ENCODE measurements around the gene SDHAF1. TPM values are rescaled to one million over a fixed set of nuclear protein-coding genes. Genes with fewer than 3 reads are reported as not detected.
"Not testable (repeated sequence)": the region's sequence is repeated elsewhere in the genome, so short reads cannot be mapped to it uniquely, and the experiment has no call there.

SDHAF1 gene
- total RNA-seq, 1 experiment from 2014 or later: 16.0 TPM

GRCh38 chr19:35978832-35979365, 16.1 kb upstream of the SDHAF1 start:
- DNase-seq: no peak
- H3K9ac ChIP-seq (ENCODE audit: extremely low read depth, insufficient read length, low read length): no peak overlapping the region
- H2BK5ac ChIP-seq (ENCODE audit: insufficient read length, low read length): no peak overlapping the region
- no peaks in the 10 kb centered on the region for H3K9me3 ChIP-seq (ENCODE audit: control insufficient read depth, low read depth, low read length)
- Mint-ChIP-seq H3K27me3 (ENCODE audit: low read depth) (peaks cover 47% of the 10 kb centered on the region), H3K36me3 (ENCODE audit: insufficient read depth in 1 of 3, low read depth in 3 of 3) (no peaks in the 10 kb centered on the region), H3K4me1 (peaks cover 15 to 19% of the 10 kb centered on the region in 2 experiments), H3K9me3 (no peaks in the 10 kb centered on the region; a peak in 2 of 5 replicates), H3K4me3 (peak overlapping the region in 1 of 2 experiments; percentile 42; a peak in 2 of 5 replicates), H3K27ac (no peak overlapping the region)
- TF ChIP-seq CTCF (conservative IDR thresholded peaks at IDR 0.05): no peak
- H3K4me2 ChIP-seq (ENCODE audit: insufficient read depth, insufficient read length, low read length): no peak overlapping the region
- no peaks in the 10 kb centered on the region for H3K4me1 ChIP-seq (ENCODE audit: insufficient read depth, low read length)
- no peaks in the 10 kb centered on the region for H4K20me1 ChIP-seq (ENCODE audit: control insufficient read depth, insufficient read depth, insufficient read length)
- H3K79me2 ChIP-seq (ENCODE audit: insufficient read depth, low read length): no peaks in the 10 kb centered on the region
- no peaks in the 10 kb centered on the region for H3K27me3 ChIP-seq (ENCODE audit: insufficient read depth, low read length)
- no peak overlapping the region for H2BK20ac ChIP-seq (ENCODE audit: low read depth, low read length, poor library complexity, severe bottlenecking)
- H2BK15ac ChIP-seq (ENCODE audit: low read depth, low read length): no peak overlapping the region
- H3K23me2 ChIP-seq (ENCODE audit: insufficient read length, low read depth, low read length, poor library complexity, severe bottlenecking): no peaks in the 10 kb centered on the region
- no peak overlapping the region; the same call in 1 of the 2 replicates for H3K14ac ChIP-seq (ENCODE audit: insufficient read depth, low read length)
- H3K18ac ChIP-seq (ENCODE audit: insufficient read length, low read depth, low read length): no peak overlapping the region
- no peak overlapping the region for H3K23ac ChIP-seq (ENCODE audit: insufficient read length, low read depth, low read length)
- H2AFZ ChIP-seq (ENCODE audit: low read length): no peak overlapping the region
- H3K27ac ChIP-seq (ENCODE audit: insufficient read length, low read depth, low read length): no peak overlapping the region
- no peak overlapping the region for H4K5ac ChIP-seq (ENCODE audit: insufficient read length, low read depth, low read length)
- H2BK120ac ChIP-seq (ENCODE audit: low read depth, low read length, poor library complexity, severe bottlenecking): no peak overlapping the region
- no peak overlapping the region for H2BK12ac ChIP-seq (ENCODE audit: insufficient read length, low read depth, low read length)
- no peak overlapping the region for H3K56ac ChIP-seq (ENCODE audit: insufficient read length, low read depth, low read length)
- no peak overlapping the region for H3T11ph ChIP-seq (ENCODE audit: low read length)
- H3K4ac ChIP-seq (ENCODE audit: low read depth, low read length): no peak overlapping the region
- H3K79me1 ChIP-seq (ENCODE audit: insufficient read depth, low read depth, low read length, poor library complexity, severe bottlenecking): no peaks in the 10 kb centered on the region
- H4K8ac ChIP-seq (replicated peaks; ENCODE audit: insufficient read length, low read depth, low read length): no peak overlapping the region
- no peak overlapping the region for H2AK5ac ChIP-seq (ENCODE audit: insufficient read length, low read length)
- no peak overlapping the region for H4K91ac ChIP-seq (ENCODE audit: insufficient read length, low read depth, low read length)
- WGBS (ENCODE audit: extremely low coverage, insufficient read length, low lambda C conversion rate): no CpG with 5 or more reads among the region's 20 CpGs

DNA sequence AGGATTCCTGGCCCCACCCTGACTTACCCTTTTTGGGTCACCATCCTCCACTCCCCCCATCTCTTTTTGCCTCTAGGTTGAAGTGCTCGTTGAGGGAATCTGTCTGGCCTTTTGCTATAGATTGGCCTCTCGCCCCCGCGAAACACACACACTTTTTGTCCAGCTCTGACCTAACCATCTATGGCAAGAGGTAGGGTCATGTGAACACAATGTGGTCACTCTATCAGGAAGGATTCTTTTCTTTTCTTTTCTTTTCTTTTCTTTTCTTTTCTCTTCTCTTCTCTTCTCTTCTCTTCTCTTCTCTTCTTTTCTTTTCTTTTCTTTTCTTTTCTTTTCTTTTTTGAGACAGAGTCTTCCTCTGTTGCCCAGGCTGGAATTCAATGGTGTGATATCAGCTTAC, 14.0 kb upstream of the SDHAF1 start:
- not testable (repeated sequence) for H3K23ac ChIP-seq (ENCODE audit: insufficient read length, low read depth, low read length); H3K9me3 ChIP-seq (ENCODE audit: control insufficient read depth, low read depth, low read length); H2BK12ac ChIP-seq (ENCODE audit: insufficient read length, low read depth, low read length); H3K9ac ChIP-seq (ENCODE audit: extremely low read depth, insufficient read length, low read length); H3K23me2 ChIP-seq (ENCODE audit: insufficient read length, low read depth, low read length, poor library complexity, severe bottlenecking); H2BK20ac ChIP-seq (ENCODE audit: low read depth, low read length, poor library complexity, severe bottlenecking); H2AFZ ChIP-seq (ENCODE audit: low read length); H3K27me3 ChIP-seq (ENCODE audit: insufficient read depth, low read length); H2BK15ac ChIP-seq (ENCODE audit: low read depth, low read length); H3K79me2 ChIP-seq (ENCODE audit: insufficient read depth, low read length); H3K4ac ChIP-seq (ENCODE audit: low read depth, low read length); H3K9me3 Mint-ChIP-seq; H3T11ph ChIP-seq (ENCODE audit: low read length); H3K56ac ChIP-seq (ENCODE audit: insufficient read length, low read depth, low read length); H3K27ac ChIP-seq (ENCODE audit: insufficient read length, low read depth, low read length); H3K4me3 Mint-ChIP-seq; H3K18ac ChIP-seq (ENCODE audit: insufficient read length, low read depth, low read length); H4K5ac ChIP-seq (ENCODE audit: insufficient read length, low read depth, low read length); H4K8ac ChIP-seq (replicated peaks; ENCODE audit: insufficient read length, low read depth, low read length); H3K79me1 ChIP-seq (ENCODE audit: insufficient read depth, low read depth, low read length, poor library complexity, severe bottlenecking); H4K91ac ChIP-seq (ENCODE audit: insufficient read length, low read depth, low read length); H4K20me1 ChIP-seq (ENCODE audit: control insufficient read depth, insufficient read depth, insufficient read length); H3K36me3 Mint-ChIP-seq (ENCODE audit: insufficient read depth in 1 of 3, low read depth in 3 of 3); H2BK120ac ChIP-seq (ENCODE audit: low read depth, low read length, poor library complexity, severe bottlenecking); H2AK5ac ChIP-seq (ENCODE audit: insufficient read length, low read length); H3K27ac Mint-ChIP-seq; H3K4me2 ChIP-seq (ENCODE audit: insufficient read depth, insufficient read length, low read length); H3K14ac ChIP-seq (ENCODE audit: insufficient read depth, low read length); DNase-seq; H3K4me1 ChIP-seq (ENCODE audit: insufficient read depth, low read length); H2BK5ac ChIP-seq (ENCODE audit: insufficient read length, low read length)
- WGBS (ENCODE audit: extremely low coverage, insufficient read length, low lambda C conversion rate): no CpG with 5 or more reads among the region's 4 CpGs
- peaks cover 68% of the 10 kb centered on the region for H3K27me3 Mint-ChIP-seq (ENCODE audit: low read depth)
- H3K4me1 Mint-ChIP-seq: peaks cover 15 to 19% of the 10 kb centered on the region in 2 experiments

Measured in H9 (cell line).